HT-29 (cell line): Measurements from ENCODE around the gene SLC16A7. TPM values are rescaled to one million over a fixed set of nuclear protein-coding genes. Genes with fewer than 3 reads are reported as not detected.
"Not testable (repeated sequence)": the region's sequence is repeated elsewhere in the genome, so short reads cannot be mapped to it uniquely, and the experiment has no call there.

Source experiments
- DNase-seq: peaks from one replicate; pipeline ENCODE4 v3.0.0-alpha.2; 2015; ENCODE audit warnings: low spot score
- total RNA-seq: library from RNA; depleted of rRNA; stranded (reverse); fragments of >200 nt; shearing (Covaris generic); gene quantifications from 2 replicates; pipeline ENCODE4 v1.2.3, GENCODE V29; 2014

Gene SLC16A7
- total RNA-seq, 1 experiment from 2014 or later: 3.0 TPM

DNA sequence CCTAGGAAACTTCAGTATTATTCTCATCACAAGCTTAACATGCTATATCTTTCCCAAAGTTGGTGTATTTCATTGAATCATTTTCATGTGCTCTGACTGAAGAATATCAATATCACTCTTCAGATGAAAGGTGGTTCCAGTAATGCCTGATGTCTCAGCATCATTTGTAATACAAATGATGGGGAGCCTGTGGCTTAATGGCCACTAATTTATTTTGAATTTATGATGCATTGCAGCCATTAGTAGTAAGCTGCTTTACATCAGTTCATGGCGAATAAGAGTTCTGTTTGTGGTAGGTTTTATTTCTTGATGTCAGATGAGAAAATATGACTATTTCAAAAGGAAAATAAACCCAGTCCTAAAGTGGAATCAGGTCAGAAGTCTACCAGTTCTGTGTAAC lies 139.4 kb downstream of the SLC16A7 start:
- no peak for DNase-seq

- DNase-seq: no peak
Measured at GRCh38 chr12:59736359-59736758, 140.5 kb downstream of the SLC16A7 start.

DNA sequence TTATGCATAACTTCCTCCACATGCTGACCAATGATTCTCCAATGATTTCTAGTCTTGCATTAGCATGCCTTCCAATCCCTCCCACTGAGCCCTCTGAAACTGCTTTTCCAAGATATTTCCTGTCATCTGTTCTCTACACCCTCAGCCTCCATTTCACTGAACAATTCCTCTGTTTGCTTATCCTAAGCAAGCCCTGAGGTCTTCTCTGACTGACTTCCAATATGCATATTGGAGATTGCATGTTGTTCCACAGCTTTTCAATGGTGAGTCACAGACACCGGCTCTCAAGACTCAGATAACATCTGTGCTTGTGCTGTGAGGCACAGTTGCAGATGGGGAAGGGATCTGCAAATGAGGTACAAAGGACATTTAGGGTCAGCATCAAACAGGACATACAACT lies 141.0 kb downstream of the SLC16A7 start:
- peak; percentile 34 for DNase-seq

DNA sequence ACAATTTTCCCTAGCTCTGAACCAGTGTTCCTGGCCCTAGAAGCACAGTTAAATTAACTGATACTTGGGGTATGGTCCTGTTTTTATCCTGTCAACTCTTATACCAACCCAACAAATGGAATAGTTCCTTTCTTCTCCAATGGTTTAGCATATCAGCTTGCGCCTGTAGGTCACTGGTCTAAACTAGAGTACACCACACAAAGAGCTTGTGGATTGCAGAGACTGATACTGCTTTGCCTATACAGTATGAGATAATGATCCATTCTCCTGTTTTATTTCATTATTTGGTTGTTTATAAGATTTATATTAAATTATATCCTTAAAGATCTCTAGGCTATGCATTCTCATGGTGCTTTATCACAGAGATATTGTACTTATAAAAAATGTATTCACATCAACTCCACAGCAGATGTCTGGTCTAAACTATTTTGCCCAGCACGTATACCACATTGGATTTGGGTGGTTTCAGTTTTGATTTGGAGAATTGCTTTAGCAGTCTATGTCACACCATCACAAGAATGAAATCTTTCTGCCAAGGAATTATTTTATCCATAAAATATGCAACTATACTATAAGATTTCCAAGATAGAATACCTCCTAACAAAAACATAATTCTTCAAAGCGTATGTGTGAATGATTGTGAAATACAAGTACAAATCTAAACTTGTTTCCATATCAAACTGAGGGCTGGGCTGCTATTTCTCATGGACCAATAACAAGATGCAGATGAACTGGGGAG lies 142.1 kb downstream of the SLC16A7 start:
- DNase-seq: no peak

GRCh38 chr12:59742841-59743240 lies 147.0 kb downstream of the SLC16A7 start:
- no peak for DNase-seq

GRCh38 chr12:59744564-59744963 lies 148.7 kb downstream of the SLC16A7 start:
- no peak for DNase-seq

- DNase-seq: not testable (repeated sequence)
Measured at GRCh38 chr12:59751091-59751490, 155.3 kb downstream of the SLC16A7 start.

DNA sequence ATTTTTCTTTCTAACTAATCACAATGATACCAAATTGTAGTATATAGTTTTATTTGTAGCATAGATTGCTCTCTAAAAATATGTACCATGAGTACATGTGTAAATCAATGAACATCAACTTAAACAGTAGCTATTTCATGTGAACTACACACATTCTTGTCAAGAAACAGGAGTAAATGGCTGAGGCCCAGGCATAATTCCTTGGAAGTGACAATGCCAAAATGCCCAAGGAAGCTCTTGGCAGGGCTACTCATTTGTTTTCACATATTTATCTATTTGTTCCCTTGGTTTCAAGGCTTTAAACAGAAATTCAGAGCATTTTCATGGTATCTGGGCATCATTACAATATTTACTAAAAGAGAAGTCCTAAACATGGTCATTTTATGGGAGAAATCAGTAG lies 165.7 kb downstream of the SLC16A7 start:
- DNase-seq: no peak

DNA sequence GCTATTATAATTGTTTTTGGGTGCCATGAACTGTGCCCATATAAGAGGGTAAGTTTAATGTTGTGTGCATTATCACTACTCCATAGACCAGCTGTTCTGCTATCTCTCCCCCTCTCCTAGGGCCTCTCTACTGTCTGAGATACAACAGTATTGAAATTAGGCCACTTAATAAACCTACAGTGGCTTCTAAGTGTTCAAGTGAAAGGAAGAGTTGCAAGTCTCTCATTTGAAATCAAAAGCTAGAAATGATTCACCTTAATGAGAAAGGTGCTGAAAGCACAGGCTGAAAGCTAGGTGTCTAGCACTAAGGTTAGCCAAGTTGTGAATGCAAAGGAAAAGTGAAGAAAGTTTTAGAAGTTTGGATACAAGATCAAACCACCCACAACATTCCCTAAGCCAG lies 168.0 kb downstream of the SLC16A7 start:
- no peak for DNase-seq

DNA sequence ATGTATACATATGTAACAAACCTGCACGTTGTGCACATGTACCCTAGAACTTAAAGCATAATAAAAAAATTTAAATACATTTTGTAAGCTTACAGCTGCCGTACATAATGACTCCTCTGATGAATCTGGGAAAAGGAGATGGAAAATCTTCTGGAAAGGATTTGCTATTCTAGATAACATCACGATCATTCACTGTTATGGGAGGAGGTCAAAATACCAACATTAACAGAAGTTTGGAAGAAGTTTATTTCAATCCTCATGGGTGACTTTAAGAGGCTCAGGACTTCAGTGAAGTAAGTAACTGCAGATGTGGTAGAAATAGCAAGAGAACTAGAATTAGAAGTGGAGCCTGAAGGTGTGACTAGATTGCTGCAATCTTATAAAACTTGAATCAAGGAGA lies 172.2 kb downstream of the SLC16A7 start:
- no peak for DNase-seq

- DNase-seq: peak; percentile 53
Measured at GRCh38 chr12:59780605-59781135, 184.8 kb downstream of the SLC16A7 start.

- DNase-seq: no peak
Measured at GRCh38 chr12:59787610-59788009, 191.8 kb downstream of the SLC16A7 start.

- no peak for DNase-seq
Measured at GRCh38 chr12:59792647-59793046, 196.8 kb downstream of the SLC16A7 start.

- DNase-seq: no peak
Measured at GRCh38 chr12:59803735-59804134, 207.9 kb downstream of the SLC16A7 start.

- peak; percentile 56 for DNase-seq
Measured at GRCh38 chr12:59808317-59808910, 212.6 kb downstream of the SLC16A7 start.

- DNase-seq: no peak
Measured at GRCh38 chr12:59811991-59812390, 216.2 kb downstream of the SLC16A7 start.

GRCh38 chr12:59812716-59813115 lies 216.9 kb downstream of the SLC16A7 start:
- DNase-seq: no peak

- DNase-seq: no peak
Measured at GRCh38 chr12:59820594-59821011, 224.8 kb downstream of the SLC16A7 start.

GRCh38 chr12:59823567-59823966 lies 227.7 kb downstream of the SLC16A7 start:
- no peak for DNase-seq

DNA sequence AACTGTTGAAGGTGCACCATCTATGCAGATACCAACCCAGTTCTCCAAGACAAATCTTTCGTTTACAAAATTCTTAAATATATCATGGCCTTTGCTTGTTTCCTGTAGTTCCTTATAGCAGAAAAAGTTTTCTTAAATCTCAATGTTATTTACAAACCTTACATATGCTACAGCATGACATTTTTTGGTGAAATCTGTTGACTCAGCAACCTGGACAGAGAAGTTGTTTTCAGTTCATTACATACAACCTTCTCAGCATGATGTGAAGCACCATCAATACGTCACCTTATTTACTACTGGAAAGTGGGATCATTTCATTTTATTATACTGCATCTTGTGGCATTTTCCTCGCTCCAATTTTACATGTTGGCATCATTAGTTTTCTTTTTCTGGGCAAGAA lies 231.9 kb downstream of the SLC16A7 start:
- no peak for DNase-seq

- no peak for DNase-seq
Measured at GRCh38 chr12:59828521-59828920, 232.7 kb downstream of the SLC16A7 start.

GRCh38 chr12:59833408-59833807 lies 237.6 kb downstream of the SLC16A7 start:
- DNase-seq: no peak
